GM10266 (cell line): ENCODE measurements around the gene CDKAL1.

ENCODE experiments used
- DNase-seq: peaks from one replicate; pipeline ENCODE4 v3.0.0; 2012; ENCODE audit errors: extremely low spot score
- TF ChIP-seq, protein P1 (sequence below): IDR thresholded peaks from 2 replicates; pipeline ENCODE4 v1.5.1; 2012; ENCODE audit warnings: mild to moderate bottlenecking, low read depth; ENCODE audit not compliant: control insufficient read depth, insufficient read depth; ENCODE audit errors: missing control alignments

CDKAL1 gene

DNA sequence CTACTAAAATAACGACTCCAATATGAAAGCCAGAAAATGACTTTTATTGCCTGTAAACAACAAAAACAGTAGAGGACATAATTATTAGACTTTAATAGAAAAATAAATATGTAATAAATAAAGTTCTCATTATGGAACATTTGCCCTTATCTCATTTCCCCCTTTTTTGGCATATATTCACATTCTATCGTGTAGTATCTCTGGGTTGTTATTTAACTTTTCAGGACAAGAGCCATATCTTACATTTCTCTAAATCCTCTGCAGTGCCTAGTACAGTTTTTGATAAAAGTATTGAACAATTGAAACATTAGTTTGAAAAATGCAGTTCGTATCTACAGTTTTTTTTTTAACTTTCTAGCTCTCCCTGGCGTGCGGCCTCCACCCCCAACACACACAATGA, 617.3 kb downstream of the CDKAL1 start:
- DNase-seq, result no peak
- TF ChIP-seq, protein P1, sequence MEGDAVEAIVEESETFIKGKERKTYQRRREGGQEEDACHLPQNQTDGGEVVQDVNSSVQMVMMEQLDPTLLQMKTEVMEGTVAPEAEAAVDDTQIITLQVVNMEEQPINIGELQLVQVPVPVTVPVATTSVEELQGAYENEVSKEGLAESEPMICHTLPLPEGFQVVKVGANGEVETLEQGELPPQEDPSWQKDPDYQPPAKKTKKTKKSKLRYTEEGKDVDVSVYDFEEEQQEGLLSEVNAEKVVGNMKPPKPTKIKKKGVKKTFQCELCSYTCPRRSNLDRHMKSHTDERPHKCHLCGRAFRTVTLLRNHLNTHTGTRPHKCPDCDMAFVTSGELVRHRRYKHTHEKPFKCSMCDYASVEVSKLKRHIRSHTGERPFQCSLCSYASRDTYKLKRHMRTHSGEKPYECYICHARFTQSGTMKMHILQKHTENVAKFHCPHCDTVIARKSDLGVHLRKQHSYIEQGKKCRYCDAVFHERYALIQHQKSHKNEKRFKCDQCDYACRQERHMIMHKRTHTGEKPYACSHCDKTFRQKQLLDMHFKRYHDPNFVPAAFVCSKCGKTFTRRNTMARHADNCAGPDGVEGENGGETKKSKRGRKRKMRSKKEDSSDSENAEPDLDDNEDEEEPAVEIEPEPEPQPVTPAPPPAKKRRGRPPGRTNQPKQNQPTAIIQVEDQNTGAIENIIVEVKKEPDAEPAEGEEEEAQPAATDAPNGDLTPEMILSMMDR, result no peak

DNA sequence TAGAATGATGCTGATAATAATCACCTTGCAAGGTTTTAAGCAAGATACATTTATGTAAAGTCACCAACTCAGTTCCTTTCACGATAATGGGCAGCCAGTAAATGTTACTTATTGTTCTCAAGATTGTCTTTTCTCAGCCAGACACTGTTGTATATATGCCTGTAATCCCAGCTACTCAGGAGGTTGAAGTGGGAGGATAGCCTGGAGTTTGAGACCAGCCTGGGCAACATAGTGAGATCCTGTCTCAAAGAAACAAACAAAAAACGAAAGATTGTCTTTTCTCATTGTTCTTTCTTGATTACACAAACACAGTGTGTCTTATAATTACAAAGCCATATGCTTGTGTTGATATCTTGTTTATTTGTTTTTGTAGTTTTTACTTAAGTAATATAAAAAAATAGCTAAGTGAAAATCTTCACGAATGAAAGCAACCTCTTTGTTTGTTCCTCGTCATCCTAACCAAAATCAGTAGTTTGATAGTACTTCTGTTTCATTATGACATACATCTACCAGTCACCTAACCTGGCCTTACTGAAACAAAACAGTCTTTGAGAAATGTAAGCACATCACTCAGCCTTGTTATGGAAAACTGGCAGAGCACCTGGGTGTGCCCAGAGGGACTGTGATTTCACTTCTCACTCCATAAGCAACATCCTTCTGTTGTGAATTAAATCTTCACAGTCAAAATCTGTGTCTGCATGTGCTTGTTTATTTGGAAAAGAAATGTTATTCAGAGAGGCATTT, 623.1 kb downstream of the CDKAL1 start:
- peak; percentile 27 for DNase-seq
- TF ChIP-seq, protein P1, result no peak

DNA sequence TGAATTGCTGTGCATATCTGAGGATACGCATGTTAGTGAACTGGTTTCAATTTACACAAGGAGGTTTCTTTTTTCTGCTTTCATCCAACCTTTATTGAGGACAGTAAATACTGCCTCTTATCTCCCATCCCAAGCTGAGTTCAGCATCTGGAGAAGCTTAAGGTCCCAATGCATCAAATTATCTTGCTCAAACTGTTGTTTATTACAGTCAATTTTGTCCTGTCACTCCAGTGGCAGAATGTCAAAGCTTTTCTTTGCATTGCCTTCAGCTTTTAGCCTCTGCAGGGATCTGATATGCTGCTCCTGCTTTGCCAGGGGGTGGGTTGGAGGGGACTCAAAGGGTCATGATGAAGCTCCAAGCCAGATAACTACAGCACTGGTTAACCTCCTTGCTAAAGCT, 623.9 kb downstream of the CDKAL1 start:
- TF ChIP-seq, protein P1, result no peak
- no peak for DNase-seq

DNA sequence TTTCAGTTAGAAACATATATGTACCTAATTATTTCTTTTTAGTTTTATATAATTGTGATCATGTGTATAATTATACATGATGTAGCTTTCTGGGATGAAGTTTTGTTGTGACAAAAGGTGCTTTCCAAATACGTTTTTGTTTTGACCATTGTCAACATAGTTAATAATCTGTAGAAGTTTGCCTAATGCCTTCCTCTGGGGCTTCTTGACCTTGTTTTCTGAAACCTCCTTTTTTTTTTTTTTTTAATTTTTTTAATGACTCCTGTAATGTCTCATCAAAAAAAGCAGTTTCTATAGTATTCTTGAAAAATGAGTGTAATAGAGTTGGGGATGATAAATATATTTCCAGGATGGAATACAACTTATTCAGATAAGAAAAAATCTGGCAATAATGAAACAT, 624.6 kb downstream of the CDKAL1 start:
- TF ChIP-seq, protein P1, result no peak
- no peak for DNase-seq

DNA sequence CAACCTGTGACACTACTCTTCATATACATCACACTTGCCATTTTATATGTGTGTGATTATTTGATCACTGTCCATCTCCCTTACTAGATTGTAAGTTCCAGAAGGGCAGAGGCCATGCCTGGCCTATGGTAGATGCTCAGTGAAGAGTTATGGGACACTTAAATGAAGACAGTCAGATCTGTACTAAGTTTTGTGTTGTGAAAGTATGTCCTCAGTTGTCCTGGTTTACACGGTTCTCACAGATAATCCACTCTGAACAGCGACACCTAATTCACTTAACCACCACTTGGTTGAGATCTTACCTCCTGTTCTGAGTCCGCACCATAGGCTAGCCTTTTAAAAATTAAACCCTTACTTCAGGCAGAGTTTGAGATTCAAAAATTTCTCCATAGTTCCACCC, 625.2 kb downstream of the CDKAL1 start:
- TF ChIP-seq, protein P1, result no peak

DNA sequence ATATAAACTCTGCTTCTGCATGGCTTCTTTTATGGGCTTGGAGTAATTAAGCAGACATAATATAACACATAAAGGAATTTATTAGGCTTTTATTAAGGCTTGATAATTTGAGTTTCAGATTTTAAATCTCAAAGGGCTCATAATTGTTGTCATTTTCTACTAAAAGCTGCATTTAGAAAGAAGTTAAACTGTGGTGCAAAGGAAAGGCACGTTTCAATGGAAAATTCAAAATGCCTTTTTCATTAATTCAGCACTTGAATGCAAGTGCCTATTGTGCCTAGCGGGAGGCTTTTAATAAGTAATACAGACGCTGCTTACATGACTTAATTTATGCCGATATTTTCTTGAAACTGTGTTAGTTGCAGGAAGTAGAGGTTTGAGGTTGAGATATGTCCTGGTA, 627.5 kb downstream of the CDKAL1 start:
- TF ChIP-seq, protein P1, result no peak
- DNase-seq, result no peak

More for the DNA sequence above, 625.2 kb downstream of the CDKAL1 start:
- DNase-seq, result no peak

DNA sequence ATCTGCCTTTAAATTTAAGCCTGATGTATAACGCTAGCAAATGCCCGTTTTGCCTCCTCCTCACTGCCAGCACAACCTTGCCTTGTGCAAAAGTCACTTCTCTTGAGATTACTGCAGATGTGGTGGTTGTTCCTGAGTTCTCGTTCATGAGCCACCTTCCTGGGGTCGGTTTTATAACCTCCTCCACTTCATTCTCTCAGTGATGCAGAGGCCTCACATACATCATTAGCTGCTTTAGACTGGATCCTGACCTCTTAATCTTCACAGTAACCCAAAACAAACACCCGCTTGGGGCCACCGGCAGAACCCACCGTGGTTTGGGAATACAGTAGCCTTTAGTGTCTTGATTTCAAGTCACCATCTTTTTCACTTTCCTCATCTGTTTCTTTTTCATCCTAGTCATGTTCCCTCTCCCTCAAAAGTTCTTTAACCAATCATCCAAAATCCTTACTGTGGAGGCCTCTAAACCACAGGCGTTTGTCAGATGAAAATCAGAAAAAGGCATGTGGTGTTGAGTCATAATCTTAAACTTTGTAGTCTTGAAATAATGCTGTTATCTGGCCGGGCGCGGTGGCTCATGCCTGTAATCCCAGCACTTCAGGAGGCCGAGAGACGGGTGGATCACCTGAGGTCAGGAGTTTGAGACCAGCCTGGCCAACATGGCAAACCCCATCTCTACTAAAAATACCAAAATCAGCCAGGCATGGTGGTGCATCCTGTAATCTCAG, 629.0 kb downstream of the CDKAL1 start:
- TF ChIP-seq, protein P1, result no peak
- no peak for DNase-seq
